Adrenal gland (tissue), 12 donors: ENCODE data around the gene SKOR1. TPM values are rescaled to one million over a fixed set of nuclear protein-coding genes. Genes with fewer than 3 reads are reported as not detected.

Experiments used
- DNase-seq, 7 donors: peaks; one replicate each; pipeline ENCODE4 v3.0.0-alpha.2; 2019 to 2020
- H3K27ac ChIP-seq, 5 donors: fragments of 200-600 bp; sonication (generic) in 4 of 5; 1 replicate in 3 of 5; 2 replicates in 2 of 5; pipeline versions ENCODE4 v1.5.1 to v1.8.0; 2016 to 2020; ENCODE audit warnings: mild to moderate bottlenecking in 1 of 5
- H3K27me3 ChIP-seq: fragments of 200-600 bp; 2 replicates; pipeline ENCODE4 v1.8.0; 2021
- H3K36me3 ChIP-seq, 2 donors: fragments of 200-600 bp; replicated peaks in 1 of 2; 1 replicate in 1 of 2; 2 replicates in 1 of 2; pipeline versions ENCODE4 v1.5.1 to v1.8.0; 2018 to 2022
- H3K4me1 ChIP-seq, 2 donors: fragments of 200-600 bp; replicated peaks in 1 of 2; 1 replicate in 1 of 2; 2 replicates in 1 of 2; pipeline versions ENCODE4 v1.5.1 to v1.8.0; 2018 to 2021
- H3K4me3 ChIP-seq, 4 donors: fragments of 200-600 bp; sonication (generic) in 3 of 4; one replicate each; pipeline ENCODE4 v1.5.1; 2016 to 2018
- H3K9me3 ChIP-seq, 3 donors: fragments of 200-600 bp; sonication (generic) in 1 of 3; replicated peaks in 1 of 3; 1 replicate in 2 of 3; 2 replicates in 1 of 3; pipeline versions ENCODE4 v1.5.1 to v1.8.0; 2016 to 2021
- POLR2A ChIP-seq, 2 donors: fragments of 450-650 bp; IDR thresholded peaks; one replicate each; pipeline ENCODE4 v1.6.1; 2017; ENCODE audit warnings: antibody characterized with exemption in 2 of 2, mild to moderate bottlenecking in 2 of 2, moderate library complexity in 1 of 2
- WGBS, 4 donors: extraction: QIAGEN DNeasy Blood & Tissue Kit in 2 of 4; methylation state at CpG; one replicate each; pipeline versions ENCODE4 v1.1.5 to v1.1.7; 2013 to 2017; 5-methylcytosine and 5-hydroxymethylcytosine counted together
- intact Hi-C, 2 donors: fragments of 100-400 bp; cut with DNase I; formaldehyde crosslinking; loops; one replicate each; pipeline versions ENCODE4 v1.14.1 to v1.15.0; 2022 to 2023
- polyA plus RNA-seq, 3 donors: library from polyadenylated mRNA; stranded (reverse); fragments of 200-250 nt in 2 of 3; fragments of 350-450 nt in 1 of 3; fragmentation: Illumina TruSeq in 1 of 3; extraction: RNeasy Lipid Tissue Mini Kit (QIAGEN cat#74804) in 1 of 3; gene quantifications; one replicate each; pipeline ENCODE4 v1.2.3, GENCODE V29; 2013 to 2014
- total RNA-seq, 9 donors: library from RNA; depleted of rRNA in 4 of 9; stranded (reverse); fragments of >200 nt in 4 of 9; fragments of 120-200 nt in 1 of 9; fragmentation: NEBNext Ultra II Directional in 1 of 9; extraction: Animal tissue kit (Norgen Biotek cat#: 25700) in 1 of 9; gene quantifications; one replicate each; pipeline versions ENCODE4 v1.1.0 to v1.2.4, GENCODE V29; 2013 to 2023
- TF ChIP-seq, protein P1 (sequence below), 6 experiments: fragments of 450-650 bp in 4 of 6; fragments of 200-600 bp in 2 of 6; sonication (generic) in 1 of 6; IDR thresholded peaks; 1 replicate in 5 of 6; 2 replicates in 1 of 6; pipeline versions ENCODE4 v1.5.1 to v1.8.0; 2016 to 2021; ENCODE audit warnings: antibody characterized with exemption in 6 of 6, mild to moderate bottlenecking in 2 of 6, moderate library complexity in 1 of 6
- donor health status: healthy with polysubstance abuse.
- donor health status: Bipolar disorder and iron deficiency.
- donor health status: DM: yes; HTN: yes; CAD: no.
- donor health status: DM: no; HTN: no; CAD: no.
- donor health status: DM: no; HTN: no; CAD: no.
- donor health status: DM: yes; HTN: yes; CAD: no.

SKOR1 gene
- total and polyA plus RNA-seq, 12 donors: 0.17 to 1.3 (median 0.53) TPM; not detected in 1

DNA sequence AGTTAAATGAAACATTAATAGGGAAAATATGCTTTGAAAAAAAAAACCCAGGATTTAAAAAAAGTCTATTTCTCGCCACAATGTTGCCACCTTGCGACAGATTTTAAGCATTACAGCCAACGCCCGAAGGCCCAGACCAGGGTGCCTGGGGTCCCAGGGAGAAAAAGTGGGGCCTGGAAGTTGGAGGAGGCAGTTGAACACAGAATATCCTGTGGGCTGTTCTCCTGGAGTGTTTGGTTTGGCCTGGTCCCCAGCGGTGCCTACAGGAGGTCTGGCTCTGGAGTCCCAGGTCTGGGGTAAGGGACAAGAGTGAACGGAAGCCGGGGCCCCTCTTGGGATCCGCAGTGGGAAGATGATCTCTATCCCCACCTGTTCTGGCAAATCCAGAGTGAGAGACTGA lies 11.2 kb downstream of the SKOR1 start:
- Histone ChIP-seq H3K36me3 (no peaks in the 10 kb centered on the region), H3K4me3 (peak overlapping the region in 2 of 4 donors; percentile 18 to 22), H3K4me1 (peaks cover 11 to 45% of the 10 kb centered on the region in 2 donors), H3K9me3 (no peaks in the 10 kb centered on the region), H3K27ac (no peak overlapping the region), H3K27me3 (peaks cover 38% of the 10 kb centered on the region)
- TF ChIP-seq POLR2A (IDR thresholded peaks at IDR 0.05): no peak
- TF ChIP-seq, protein P1, sequence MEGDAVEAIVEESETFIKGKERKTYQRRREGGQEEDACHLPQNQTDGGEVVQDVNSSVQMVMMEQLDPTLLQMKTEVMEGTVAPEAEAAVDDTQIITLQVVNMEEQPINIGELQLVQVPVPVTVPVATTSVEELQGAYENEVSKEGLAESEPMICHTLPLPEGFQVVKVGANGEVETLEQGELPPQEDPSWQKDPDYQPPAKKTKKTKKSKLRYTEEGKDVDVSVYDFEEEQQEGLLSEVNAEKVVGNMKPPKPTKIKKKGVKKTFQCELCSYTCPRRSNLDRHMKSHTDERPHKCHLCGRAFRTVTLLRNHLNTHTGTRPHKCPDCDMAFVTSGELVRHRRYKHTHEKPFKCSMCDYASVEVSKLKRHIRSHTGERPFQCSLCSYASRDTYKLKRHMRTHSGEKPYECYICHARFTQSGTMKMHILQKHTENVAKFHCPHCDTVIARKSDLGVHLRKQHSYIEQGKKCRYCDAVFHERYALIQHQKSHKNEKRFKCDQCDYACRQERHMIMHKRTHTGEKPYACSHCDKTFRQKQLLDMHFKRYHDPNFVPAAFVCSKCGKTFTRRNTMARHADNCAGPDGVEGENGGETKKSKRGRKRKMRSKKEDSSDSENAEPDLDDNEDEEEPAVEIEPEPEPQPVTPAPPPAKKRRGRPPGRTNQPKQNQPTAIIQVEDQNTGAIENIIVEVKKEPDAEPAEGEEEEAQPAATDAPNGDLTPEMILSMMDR (IDR thresholded peaks at IDR 0.05): peak; percentile 60 to 82 (median 72)
- 36 to 39% (median 37%) methylated on average over 8 of the region's 8 CpGs for WGBS, 4 donors
- intact Hi-C loops: loop anchor here (5.0 to 10.0 kb wide), 4 partner anchors 312 to 892 kb away; partner anchors contain the start of gene C15orf61 (in 1 of the 2)
- peak in 4 of 7 donors; percentile 49 to 76 (median 64) for DNase-seq

DNA sequence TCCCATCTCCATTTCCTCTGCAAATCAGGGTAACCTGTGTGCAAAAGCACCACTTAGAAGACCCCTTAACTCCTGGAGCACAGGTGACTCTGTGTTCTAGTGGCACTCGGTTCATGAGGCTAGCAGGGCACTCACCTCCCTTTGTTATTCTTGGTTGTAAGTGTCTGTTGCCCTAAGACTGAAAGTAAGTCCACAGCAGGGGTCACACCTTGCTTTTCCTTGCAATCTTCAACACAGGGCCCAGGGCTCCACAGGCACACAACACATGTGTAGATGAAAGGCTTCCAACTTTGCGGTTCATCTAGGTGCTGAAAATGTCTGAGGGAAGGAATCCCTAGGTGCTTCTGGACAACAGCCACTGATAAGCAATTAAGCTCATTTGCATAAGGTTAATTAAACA lies 11.6 kb downstream of the SKOR1 start:
- Histone ChIP-seq H3K4me1 (peaks cover 11 to 45% of the 10 kb centered on the region in 2 donors), H3K9me3 (no peaks in the 10 kb centered on the region), H3K27me3 (peaks cover 35% of the 10 kb centered on the region), H3K27ac (no peak overlapping the region), H3K4me3 (no peak overlapping the region), H3K36me3 (no peaks in the 10 kb centered on the region)
- WGBS, 4 donors: 50 to 93% (median 61%) methylated on average over 1 to 2 of the region's 2 CpGs
- TF ChIP-seq, protein P1 (IDR thresholded peaks at IDR 0.05): no peak
- TF ChIP-seq POLR2A (IDR thresholded peaks at IDR 0.05): no peak
- intact Hi-C loops: loop anchor here (5.0 to 10.0 kb wide), 4 partner anchors 312 to 892 kb away; partner anchors contain the start of gene C15orf61 (in 1 of the 2)
- DNase-seq: no peak

DNA sequence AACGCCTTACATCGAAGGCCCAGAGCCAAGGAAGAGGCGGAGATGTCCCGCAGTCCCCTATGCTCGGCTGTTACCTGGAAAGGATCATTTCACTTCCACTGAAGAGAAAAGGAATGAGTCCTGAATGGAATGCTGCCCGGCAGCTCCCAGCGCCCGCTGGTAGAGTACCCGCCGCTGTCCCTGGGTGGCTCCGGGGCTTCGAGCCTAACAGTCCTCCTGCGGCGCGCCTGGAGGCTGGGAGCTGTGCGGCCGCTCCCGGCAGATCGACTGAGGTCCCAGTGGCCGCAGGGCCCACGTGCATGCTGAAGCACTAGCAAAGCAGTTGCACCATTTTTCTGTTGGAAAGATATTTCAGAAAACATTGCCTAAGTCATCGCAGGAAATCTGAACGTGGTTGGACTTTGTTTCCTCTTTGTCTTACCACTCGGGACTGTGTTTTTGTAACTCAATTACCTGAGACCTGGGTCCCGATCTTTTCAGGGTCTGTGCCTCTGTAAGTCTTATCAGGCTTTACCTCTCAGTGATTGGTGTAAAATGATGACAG lies 13.6 kb downstream of the SKOR1 start:
- Histone ChIP-seq H3K4me3 (peak overlapping the region in 1 of 4 donors; percentile 67), H3K9me3 (no peaks in the 10 kb centered on the region), H3K27ac (peak overlapping the region in 4 of 5 donors; percentile 71 to 99 (median 96)), H3K27me3 (peaks cover 17% of the 10 kb centered on the region), H3K4me1 (peaks cover 7 to 47% of the 10 kb centered on the region in 2 donors), H3K36me3 (no peaks in the 10 kb centered on the region)
- intact Hi-C loops: loop anchor here (5.0 to 10.0 kb wide), 4 partner anchors 314 to 894 kb away; partner anchors contain the start of gene C15orf61 (in 1 of the 2)
- WGBS, 4 donors: 5 to 16% (median 10%) methylated on average over 8 to 25 of the region's 25 CpGs
- DNase-seq: peak in 6 of 7 donors; percentile 63 to 82 (median 76)
- TF ChIP-seq POLR2A (IDR thresholded peaks at IDR 0.05): peak in 1 of 2 donors; percentile 42
- TF ChIP-seq, protein P1 (IDR thresholded peaks at IDR 0.05): peak in 2 of 6 experiments; percentile 26 to 39

DNA sequence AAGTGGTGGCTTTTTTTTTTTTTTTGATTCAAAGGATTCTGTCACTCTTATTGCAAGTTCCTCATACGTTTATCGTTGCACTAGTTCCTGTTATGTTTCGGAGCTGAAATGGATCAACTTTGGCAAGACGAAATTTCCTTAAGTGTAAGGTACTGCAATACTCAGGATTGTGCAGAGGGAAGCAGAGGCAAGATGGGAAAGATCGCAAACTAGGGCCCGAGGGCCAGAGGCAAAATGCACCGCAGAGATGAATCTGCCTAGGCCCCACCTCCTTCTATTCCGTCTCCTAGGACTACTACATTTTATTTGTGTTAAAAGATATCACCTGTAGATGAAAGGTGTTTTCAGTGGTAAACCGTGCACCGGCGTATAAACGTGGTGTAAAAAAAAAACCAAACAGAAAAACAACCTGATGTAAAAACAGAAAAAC lies 14.2 kb downstream of the SKOR1 start:
- Histone ChIP-seq H3K4me3 (peak overlapping the region in 1 of 4 donors; percentile 67), H3K27ac (peak overlapping the region in 4 of 5 donors; percentile 96 to 99 (median 96))
- peak in 3 of 7 donors; percentile 31 to 74 (median 46) for DNase-seq

More for the DNA sequence above, 14.2 kb downstream of the SKOR1 start:
- no peaks in the 10 kb centered on the region for H3K9me3 ChIP-seq
- no peaks in the 10 kb centered on the region for H3K36me3 ChIP-seq
- TF ChIP-seq, protein P1 (IDR thresholded peaks at IDR 0.05): no peak
- no peak for TF ChIP-seq POLR2A (IDR thresholded peaks at IDR 0.05)
- peaks cover 11% of the 10 kb centered on the region for H3K27me3 ChIP-seq
- H3K4me1 ChIP-seq: peaks cover under 1 to 42% of the 10 kb centered on the region in 2 donors
- 2 to 4% (median 2%) methylated on average over 12 of the region's 12 CpGs for WGBS, 4 donors
- intact Hi-C loops: loop anchor here (5.0 to 10.0 kb wide), 4 partner anchors 315 to 895 kb away; partner anchors contain the start of gene C15orf61 (in 1 of the 2)
